Thymus (tissue), 11 donors: Measurements from ENCODE around the gene CHTF18. TPM values are rescaled to one million over a fixed set of nuclear protein-coding genes. Genes with fewer than 3 reads are reported as not detected.
A peak's percentile ranks its signal among the peaks of the same experiment; 100 is the strongest.
"Not testable (repeated sequence)": the region's sequence is repeated elsewhere in the genome, so short reads cannot be mapped to it uniquely, and the experiment has no call there.

ENCODE experiments used
- DNase-seq, 9 donors: peaks; one replicate each; pipeline ENCODE4 v3.0.0-alpha.2; 2013; ENCODE audit warnings: low spot score in 9 of 9, low read depth in 6 of 9, missing footprints in 1 of 9
- H3K27ac ChIP-seq, 2 donors: one replicate each; pipeline ENCODE4 v1.5.1; 2013; ENCODE audit warnings: control low read depth in 1 of 2, low read depth in 1 of 2, low read length in 1 of 2, mild to moderate bottlenecking in 1 of 2, moderate library complexity in 1 of 2
- H3K27me3 ChIP-seq, 2 donors: one replicate each; pipeline ENCODE4 v1.5.1; 2013; ENCODE audit warnings: low read length in 1 of 2; ENCODE audit not compliant: control insufficient read depth in 2 of 2, insufficient read depth in 1 of 2
- H3K36me3 ChIP-seq, 2 donors: one replicate each; pipeline ENCODE4 v1.5.1; 2013; ENCODE audit warnings: low read length in 1 of 2, mild to moderate bottlenecking in 1 of 2, moderate library complexity in 1 of 2; ENCODE audit not compliant: control insufficient read depth in 2 of 2, insufficient read depth in 2 of 2
- H3K4me1 ChIP-seq, 2 donors: one replicate each; pipeline ENCODE4 v1.5.1; 2013; ENCODE audit warnings: low read length in 2 of 2; ENCODE audit not compliant: control insufficient read depth in 2 of 2, insufficient read depth in 2 of 2
- H3K4me3 ChIP-seq, 2 donors: one replicate each; pipeline ENCODE4 v1.5.1; 2013; ENCODE audit warnings: low read length in 2 of 2, control low read depth in 1 of 2, mild to moderate bottlenecking in 1 of 2
- H3K9me3 ChIP-seq, 2 donors: one replicate each; pipeline ENCODE4 v1.5.1; 2013; ENCODE audit warnings: low read length in 1 of 2, mild to moderate bottlenecking in 1 of 2; ENCODE audit not compliant: control insufficient read depth in 2 of 2, insufficient read depth in 1 of 2
- WGBS: extraction: QIAGEN DNeasy Blood & Tissue Kit; methylation state at CpG from one replicate; pipeline ENCODE4 v1.1.7; 2013; 5-methylcytosine and 5-hydroxymethylcytosine counted together
- polyA plus RNA-seq: library from polyadenylated mRNA; stranded (reverse); fragments of 200-250 nt; gene quantifications from one replicate; pipeline ENCODE4 v1.2.3, GENCODE V29; 2013
- total RNA-seq: library from RNA; stranded (reverse); fragments of 120-200 nt; gene quantifications from one replicate; pipeline ENCODE4 v1.2.4, GENCODE V29; 2013
- donor health status: healthy.

CHTF18 gene
- total and polyA plus RNA-seq, 2 donors: 20.4 to 38.8 TPM

GRCh38 chr16:833411-833810, 45.0 kb downstream of the CHTF18 start:
- Histone ChIP-seq H3K36me3 (no peaks in the 10 kb centered on the region), H3K27ac (no peak overlapping the region), H3K27me3 (peaks cover 0 to 18% of the 10 kb centered on the region in 2 donors), H3K4me1 (no peaks in the 10 kb centered on the region), H3K9me3 (peaks cover 1 to 24% of the 10 kb centered on the region in 2 donors), H3K4me3 (no peak overlapping the region)
- DNase-seq: no peak
- 95% methylated on average over 14 of the region's 14 CpGs for WGBS

GRCh38 chr16:835373-835772, 47.0 kb downstream of the CHTF18 start:
- H3K9me3 ChIP-seq: peaks cover 1 to 29% of the 10 kb centered on the region in 2 donors
- WGBS: 95% methylated on average over 10 of the region's 10 CpGs
- no peaks in the 10 kb centered on the region for H3K36me3 ChIP-seq
- no peak for DNase-seq
- H3K27me3 ChIP-seq: peaks cover 0 to 12% of the 10 kb centered on the region in 2 donors
- no peak overlapping the region for H3K27ac ChIP-seq
- H3K4me3 ChIP-seq: no peak overlapping the region
- H3K4me1 ChIP-seq: no peaks in the 10 kb centered on the region

DNA sequence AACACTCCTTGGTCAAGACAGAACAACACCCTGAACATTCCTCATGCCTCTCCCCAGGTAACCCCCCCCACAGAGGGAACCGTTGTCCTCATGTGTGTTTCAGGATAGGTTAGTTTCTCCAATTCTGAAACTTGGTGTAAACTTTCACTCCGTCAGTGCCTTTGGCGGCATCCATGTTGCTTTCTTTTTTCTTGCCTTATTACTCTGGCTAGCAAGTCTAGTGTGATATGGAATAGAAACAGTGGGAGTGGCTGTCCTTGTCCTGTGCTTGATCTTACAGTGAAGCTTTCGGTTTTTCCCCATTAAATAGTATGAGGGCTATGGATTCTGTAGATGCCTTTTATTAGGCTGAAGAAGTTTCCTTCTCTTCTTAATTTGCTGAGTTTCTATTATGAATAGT, 47.8 kb downstream of the CHTF18 start:
- Histone ChIP-seq H3K27ac (no peak overlapping the region), H3K4me1 (no peaks in the 10 kb centered on the region), H3K9me3 (peaks cover 1 to 29% of the 10 kb centered on the region in 2 donors), H3K27me3 (peaks cover 0 to 4% of the 10 kb centered on the region in 2 donors), H3K36me3 (no peaks in the 10 kb centered on the region), H3K4me3 (no peak overlapping the region)
- DNase-seq: no peak
- 92% methylated on average over 4 of the region's 4 CpGs for WGBS

DNA sequence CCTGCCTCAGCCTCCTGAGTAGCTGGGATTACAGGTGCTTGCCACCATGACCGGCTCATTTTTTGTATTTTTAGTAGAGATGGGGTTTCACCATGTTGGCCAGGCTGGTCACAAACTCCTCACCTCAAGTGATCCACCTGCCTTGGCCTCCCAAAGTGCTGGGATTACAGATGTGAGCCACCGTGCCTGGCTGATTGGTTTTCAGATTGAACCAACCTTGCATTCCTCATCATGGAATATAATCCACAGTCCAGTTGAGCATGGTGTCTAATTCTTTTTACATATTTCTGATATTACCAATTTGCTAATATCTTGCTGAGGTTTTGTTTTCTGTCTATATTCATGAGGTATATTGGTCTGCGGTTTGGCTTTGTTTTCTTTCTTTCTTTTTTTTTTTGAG, 48.4 kb downstream of the CHTF18 start:
- not testable (repeated sequence) for H3K27ac ChIP-seq, H3K36me3 ChIP-seq, H3K4me1 ChIP-seq, H3K27me3 ChIP-seq, DNase-seq, H3K4me3 ChIP-seq
- peaks cover 1 to 29% of the 10 kb centered on the region in 2 donors for H3K9me3 ChIP-seq
- WGBS: 97% methylated on average over 3 of the region's 3 CpGs

DNA sequence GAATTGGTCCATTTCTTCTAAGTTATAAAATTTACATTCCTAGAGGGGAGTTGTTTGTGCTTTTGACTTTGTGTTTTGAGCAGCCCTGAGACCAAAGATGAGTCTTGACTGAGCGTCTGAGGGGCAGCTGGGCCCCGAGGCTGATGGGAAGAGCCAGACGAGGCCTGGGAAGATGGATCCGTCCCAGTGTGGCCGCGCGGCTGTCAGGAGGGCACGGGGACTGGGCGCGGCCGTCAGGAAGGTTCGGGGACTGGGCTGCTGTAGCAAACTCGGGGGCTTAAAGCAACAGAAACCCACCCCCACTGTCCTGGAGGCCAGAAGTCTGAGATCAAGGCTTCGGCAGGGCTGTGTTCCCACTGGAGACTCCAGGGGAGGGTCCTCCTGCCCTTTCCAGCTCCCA, 50.3 kb downstream of the CHTF18 start:
- no peak for DNase-seq
- no peaks in the 10 kb centered on the region for H3K4me1 ChIP-seq
- H3K36me3 ChIP-seq: no peaks in the 10 kb centered on the region
- no peak overlapping the region for H3K4me3 ChIP-seq
- H3K9me3 ChIP-seq: peaks cover 3 to 33% of the 10 kb centered on the region in 2 donors
- no peaks in the 10 kb centered on the region for H3K27me3 ChIP-seq
- H3K27ac ChIP-seq: no peak overlapping the region
- WGBS: 93% methylated on average over 14 of the region's 14 CpGs

- peaks cover 3 to 30% of the 10 kb centered on the region in 2 donors for H3K9me3 ChIP-seq
- WGBS: 89% methylated on average over 24 of the region's 24 CpGs
These were observed 51.4 kb downstream of the CHTF18 start for GRCh38 chr16:839643-840408.

GRCh38 chr16:840561-841454, 52.4 kb downstream of the CHTF18 start:
- H3K4me1 ChIP-seq: no peaks in the 10 kb centered on the region
- H3K27ac ChIP-seq: no peak overlapping the region
- no peak for DNase-seq
- WGBS: 91% methylated on average over 34 of the region's 34 CpGs
- H3K36me3 ChIP-seq: no peaks in the 10 kb centered on the region
- no peak overlapping the region for H3K4me3 ChIP-seq
- no peaks in the 10 kb centered on the region for H3K27me3 ChIP-seq
- peaks cover 1 to 20% of the 10 kb centered on the region in 2 donors for H3K9me3 ChIP-seq

More at GRCh38 chr16:839643-840408, 51.4 kb downstream of the CHTF18 start:
- DNase-seq: no peak
- Histone ChIP-seq H3K4me3 (no peak overlapping the region), H3K27me3 (no peaks in the 10 kb centered on the region), H3K4me1 (no peaks in the 10 kb centered on the region), H3K27ac (no peak overlapping the region), H3K36me3 (no peaks in the 10 kb centered on the region)

DNA sequence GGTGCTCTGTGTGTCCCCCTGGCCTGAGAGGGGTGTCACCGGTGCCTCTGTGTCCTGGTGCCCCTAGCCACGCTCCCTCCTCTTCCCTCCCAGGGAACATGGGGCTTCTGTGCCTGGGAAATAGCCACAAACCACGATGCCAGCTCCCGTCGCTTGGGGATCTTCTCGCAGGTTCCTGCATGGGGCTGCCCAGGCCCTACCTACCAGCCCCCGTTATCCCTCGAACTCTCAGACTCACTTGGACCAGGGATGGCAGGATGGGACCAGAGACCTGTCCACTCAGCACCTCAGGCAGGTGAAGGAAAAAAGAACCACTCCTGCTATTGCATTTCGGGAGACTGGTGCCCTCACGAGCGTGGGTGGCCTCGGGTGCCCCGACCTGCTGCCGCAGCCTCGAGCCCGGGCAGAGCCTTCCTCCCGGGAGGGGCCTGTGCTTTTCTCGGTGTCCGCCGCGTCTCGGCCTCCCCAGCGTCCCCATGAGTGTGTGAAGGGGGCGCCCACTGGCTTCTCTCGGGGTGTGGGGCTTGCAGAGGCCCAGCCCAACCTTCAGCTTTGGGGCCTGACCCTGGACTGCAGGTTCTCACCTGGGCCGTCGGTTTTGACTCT, 53.1 kb downstream of the CHTF18 start:
- Histone ChIP-seq H3K4me3 (no peak overlapping the region), H3K36me3 (no peaks in the 10 kb centered on the region), H3K27ac (no peak overlapping the region), H3K9me3 (peaks cover 1 to 15% of the 10 kb centered on the region in 2 donors), H3K4me1 (no peaks in the 10 kb centered on the region), H3K27me3 (no peaks in the 10 kb centered on the region)
- 94% methylated on average over 27 of the region's 27 CpGs for WGBS
- no peak for DNase-seq

DNA sequence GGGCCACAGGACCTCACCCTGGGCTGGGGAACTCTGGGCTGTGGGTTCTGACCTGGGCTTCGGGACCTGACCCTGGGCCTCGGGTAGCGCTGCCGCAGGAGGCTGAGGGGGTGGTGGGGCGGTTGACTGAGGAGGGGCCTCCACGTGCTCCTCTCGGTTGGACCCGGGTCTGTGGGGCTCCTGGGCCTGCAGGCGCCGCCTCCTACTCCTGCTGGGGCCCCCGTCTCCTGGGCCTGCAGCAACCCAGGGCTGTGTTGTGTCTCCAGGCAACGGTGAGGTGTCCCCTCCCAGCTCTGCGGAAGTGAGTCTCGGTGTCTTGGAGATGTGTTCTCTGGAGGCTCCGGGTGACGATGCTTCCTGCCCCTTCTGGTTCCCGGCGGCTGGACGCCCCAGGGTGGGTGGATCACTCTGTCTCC, 53.6 kb downstream of the CHTF18 start:
- Histone ChIP-seq H3K36me3 (no peaks in the 10 kb centered on the region), H3K27me3 (no peaks in the 10 kb centered on the region), H3K27ac (no peak overlapping the region), H3K9me3 (peaks cover 1 to 11% of the 10 kb centered on the region in 2 donors), H3K4me1 (no peaks in the 10 kb centered on the region), H3K4me3 (no peak overlapping the region)
- 90% methylated on average over 19 of the region's 19 CpGs for WGBS
- DNase-seq: peak in 3 of 9 donors; percentile 3 to 29 (median 6)
